Measurements from ENCODE around the gene EFCC1.

EFCC1 gene

DNA sequence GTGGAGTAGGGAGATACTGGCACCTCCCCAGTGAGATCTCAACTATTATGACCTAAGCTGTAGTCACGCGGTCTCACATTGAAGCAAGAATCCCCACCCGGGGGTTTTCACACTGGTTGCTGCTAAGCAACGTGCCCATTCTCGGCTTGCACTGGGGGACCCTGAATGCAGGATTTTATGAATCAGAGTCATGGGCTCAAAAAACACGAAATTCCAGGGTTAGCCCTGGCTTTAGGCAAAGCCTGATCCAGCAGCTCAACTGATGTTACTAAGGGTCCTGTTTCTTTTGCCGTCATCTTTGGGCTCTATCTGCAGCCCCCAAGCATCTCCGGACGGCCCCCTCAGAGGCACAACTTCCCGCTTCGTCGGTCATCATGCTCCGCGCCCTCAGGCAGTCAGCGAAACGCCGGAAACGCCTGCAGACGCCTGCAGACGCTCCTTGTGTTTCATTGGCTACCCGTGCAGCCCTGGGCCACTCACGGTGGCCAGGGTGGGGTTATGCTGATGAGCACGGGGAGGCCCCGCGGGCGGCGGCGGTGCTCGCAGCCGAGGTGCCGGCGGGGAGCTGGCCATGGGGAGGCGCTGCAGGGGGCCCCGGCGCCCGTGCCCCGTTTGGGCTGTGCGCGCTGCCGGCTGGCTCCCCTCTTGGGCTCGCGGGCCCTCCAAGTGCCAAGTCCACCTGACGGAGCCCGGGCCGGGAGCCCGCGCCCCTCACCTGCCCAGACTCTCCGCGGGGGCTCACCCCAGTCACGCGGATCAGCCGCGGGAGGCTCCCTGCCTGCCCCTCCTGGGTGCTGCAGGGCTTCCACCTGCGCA, 25.8 kb downstream of the EFCC1 start:
- intact Hi-C loops (cut with DNase I): no loop called here
- peak; percentile 64 to 98 (median 82) for DNase-seq

DNA sequence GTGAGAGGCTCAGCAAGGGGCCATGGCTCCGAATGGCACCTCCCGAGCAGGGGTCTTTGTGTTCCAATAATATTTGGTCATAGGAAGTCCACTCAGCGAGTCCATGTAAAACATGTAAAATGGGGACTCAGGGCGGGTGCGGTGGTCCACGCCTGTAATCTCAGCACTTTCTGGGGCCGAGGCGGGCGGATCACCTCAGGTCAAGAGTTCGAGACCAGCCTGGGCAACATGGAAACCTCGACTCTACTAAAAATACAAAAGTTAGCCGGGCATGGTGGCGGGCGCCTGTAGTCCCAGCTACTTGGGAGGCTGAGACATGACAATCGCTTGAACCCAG, 26.4 kb downstream of the EFCC1 start:
- intact Hi-C loops (cut with DNase I): no loop called here
- DNase-seq: no peak

DNA sequence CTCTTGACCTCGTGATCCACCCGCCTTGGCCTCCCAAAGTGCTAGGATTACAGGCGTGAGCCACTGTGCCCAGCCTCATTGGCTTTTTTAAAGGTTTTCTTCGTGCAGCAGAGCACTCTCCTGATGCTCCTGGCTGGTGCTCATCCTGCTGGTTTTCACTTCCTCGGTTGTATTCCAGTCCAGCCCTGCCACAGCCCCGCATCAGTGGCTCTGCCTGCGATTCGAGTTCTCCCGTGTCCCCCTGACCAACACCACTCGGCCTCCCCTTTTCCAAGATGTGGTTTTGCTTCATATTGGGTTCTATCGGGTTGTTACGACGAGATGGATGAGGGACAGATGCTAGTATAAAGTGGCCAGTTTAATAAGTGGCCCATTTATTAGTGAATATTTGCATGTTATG, 27.8 kb downstream of the EFCC1 start:
- intact Hi-C loops (cut with DNase I): no loop called here
- peak in 1 of 10 donors; percentile 41 for DNase-seq

DNA sequence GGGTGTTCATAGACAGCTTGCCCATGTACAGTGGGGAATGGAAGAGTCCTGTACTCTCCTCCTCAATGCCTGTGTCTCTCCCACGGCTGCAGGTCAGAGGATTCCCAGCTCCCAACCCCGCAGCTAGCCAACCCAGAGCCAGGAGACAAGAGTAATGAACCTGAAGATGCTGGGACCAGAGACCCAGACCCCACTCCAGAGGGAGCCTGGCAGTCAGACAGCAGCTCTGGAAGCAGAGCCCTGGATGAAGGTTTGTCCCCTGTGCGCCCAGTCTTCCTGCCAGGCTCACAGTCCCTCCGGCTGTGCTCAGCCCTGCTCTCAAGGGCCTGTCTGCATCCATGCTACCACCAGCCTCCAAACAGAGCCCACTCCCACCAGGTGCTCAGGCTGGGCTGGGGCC, 29.5 kb downstream of the EFCC1 start:
- DNase-seq: peak in 1 of 10 donors; percentile 41
- intact Hi-C loops (cut with DNase I): no loop called here

DNA sequence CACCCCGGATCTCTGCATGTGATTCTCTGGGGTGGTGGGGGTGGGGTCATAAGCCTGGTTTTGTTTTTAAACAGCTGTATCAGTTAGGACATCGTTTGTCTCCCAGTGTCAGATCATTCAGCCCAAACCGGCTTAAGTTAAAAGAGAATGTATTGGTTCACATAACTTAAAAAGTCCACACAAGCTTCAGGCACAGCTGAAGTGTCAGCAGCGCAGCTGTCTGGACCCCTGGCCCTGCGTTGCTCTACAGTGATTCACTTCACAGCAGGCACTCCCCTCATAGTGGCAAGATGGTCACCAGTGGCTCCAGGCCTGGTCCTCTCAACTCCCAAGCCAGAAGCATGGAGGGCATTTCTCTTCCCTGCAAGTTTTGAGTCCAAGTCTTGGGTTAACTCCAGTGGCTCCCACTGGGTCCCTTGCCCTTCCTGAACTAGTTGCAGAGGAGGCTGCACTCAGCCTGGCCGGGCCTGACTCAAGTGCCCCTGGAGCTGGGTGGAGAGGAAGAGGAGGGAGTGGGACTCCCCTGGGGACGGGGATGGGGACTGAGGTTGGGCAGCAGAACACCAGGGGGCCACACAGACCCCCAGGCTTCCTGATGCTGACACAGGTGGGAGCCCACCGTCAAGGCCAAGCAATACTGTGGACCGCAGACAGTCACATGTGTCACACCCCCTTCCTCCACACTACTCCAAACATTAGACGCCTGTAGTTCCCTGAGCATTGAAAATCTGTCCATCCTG, 30.5 kb downstream of the EFCC1 start:
- intact Hi-C loops (cut with DNase I): no loop called here

DNA sequence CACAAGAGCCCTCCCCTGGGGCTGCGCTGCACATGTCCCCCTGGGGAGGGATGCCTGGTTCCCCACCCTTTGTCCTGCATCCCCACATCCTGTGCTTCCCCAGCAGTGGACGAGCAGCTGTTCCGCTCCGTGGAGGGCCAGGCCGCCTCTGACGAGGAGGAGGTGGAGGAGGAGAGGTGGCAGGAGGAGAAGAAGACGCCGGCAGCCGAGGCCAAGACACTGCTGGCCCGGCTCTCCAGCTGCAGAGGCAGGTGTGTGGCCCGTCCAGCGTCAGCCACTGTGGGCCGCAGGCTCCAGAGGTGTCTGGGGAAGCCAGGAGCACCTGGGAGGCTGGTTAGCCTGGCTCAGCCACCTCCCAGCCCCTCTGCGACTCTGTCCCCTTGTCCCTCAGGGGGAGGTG, 31.6 kb downstream of the EFCC1 start:
- DNase-seq: peak in 1 of 10 donors; percentile 68
- intact Hi-C loops (cut with DNase I): no loop called here

More for the DNA sequence above, 30.5 kb downstream of the EFCC1 start:
- DNase-seq: peak in 1 of 10 donors; percentile 55

DNA sequence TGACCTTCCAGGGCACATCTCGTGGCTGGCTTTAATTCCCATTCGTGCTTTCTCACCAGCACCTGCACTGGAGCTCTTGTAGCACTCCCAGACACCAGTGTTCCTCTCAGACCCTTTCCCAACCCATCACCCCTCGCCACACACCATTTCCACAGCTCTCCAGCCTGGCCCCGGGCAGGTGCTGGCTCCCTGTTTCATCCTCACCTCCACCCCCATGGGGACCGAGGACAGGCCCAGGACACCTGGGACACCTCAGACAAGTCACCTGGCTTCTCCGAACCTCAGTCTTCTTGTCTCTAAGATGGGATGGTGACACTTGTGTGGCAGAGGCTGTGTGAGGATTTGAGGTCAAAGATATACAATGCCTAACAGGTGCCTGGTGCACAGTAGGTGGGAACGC, 32.0 kb downstream of the EFCC1 start:
- intact Hi-C loops (cut with DNase I): no loop called here

DNA sequence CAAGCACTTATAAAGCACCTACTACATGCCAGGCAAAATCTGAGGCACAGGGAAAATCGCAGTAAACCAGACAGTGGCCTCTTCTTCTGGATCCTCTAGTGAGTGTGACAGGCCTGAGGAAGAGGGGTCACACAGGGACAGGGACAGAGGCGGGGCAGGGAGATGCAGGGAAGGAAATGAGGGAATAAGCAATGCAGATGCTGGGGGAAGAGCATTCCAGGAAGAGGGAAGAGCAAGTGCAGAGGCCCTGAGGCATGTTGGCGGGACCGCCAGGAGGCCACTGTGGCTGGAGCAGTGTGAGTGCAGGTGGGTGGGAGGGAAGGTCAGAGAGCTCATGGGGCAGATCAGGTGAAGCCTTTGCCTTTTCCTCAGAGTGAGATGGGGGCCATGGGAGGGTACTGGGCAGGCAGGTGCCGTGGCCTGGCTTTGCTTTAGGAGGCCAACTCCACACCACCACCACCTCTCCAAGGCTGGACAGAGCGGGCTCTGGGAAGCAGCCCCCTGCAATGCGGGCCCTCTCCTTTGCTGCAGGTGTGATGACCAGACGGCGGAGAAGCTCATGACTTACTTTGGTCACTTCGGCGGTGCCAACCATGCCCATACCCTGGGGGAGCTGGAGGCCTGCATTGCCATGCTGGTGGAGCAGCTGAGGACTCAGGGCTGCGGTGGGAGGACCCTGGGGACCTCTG, 32.7 kb downstream of the EFCC1 start:
- peak in 1 of 10 donors; percentile 78 for DNase-seq
- intact Hi-C loops (cut with DNase I): no loop called here

More for the DNA sequence above, 32.0 kb downstream of the EFCC1 start:
- peak in 1 of 10 donors; percentile 63 for DNase-seq

DNA sequence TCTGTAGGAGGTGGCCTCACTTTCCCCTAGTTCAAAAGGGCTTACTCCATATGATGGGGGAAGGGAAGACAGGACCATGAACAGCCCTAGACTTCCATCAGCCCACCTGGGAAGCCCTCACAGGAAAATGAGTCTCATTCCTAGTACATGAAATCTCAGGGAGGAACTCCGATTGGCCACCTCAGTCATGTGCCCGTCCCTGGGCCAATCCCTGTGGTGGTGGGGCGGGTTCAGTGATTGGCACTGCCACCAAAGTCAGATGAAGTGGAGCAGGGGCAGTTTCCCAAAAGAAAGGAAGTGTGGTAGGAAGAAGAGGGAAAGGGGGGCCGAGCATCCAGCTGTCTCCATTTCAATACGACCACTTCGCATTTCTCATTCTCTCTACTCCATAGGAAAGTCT, 33.5 kb downstream of the EFCC1 start:
- peak in 1 of 10 donors; percentile 73 for DNase-seq
- intact Hi-C loops (cut with DNase I): no loop called here

DNA sequence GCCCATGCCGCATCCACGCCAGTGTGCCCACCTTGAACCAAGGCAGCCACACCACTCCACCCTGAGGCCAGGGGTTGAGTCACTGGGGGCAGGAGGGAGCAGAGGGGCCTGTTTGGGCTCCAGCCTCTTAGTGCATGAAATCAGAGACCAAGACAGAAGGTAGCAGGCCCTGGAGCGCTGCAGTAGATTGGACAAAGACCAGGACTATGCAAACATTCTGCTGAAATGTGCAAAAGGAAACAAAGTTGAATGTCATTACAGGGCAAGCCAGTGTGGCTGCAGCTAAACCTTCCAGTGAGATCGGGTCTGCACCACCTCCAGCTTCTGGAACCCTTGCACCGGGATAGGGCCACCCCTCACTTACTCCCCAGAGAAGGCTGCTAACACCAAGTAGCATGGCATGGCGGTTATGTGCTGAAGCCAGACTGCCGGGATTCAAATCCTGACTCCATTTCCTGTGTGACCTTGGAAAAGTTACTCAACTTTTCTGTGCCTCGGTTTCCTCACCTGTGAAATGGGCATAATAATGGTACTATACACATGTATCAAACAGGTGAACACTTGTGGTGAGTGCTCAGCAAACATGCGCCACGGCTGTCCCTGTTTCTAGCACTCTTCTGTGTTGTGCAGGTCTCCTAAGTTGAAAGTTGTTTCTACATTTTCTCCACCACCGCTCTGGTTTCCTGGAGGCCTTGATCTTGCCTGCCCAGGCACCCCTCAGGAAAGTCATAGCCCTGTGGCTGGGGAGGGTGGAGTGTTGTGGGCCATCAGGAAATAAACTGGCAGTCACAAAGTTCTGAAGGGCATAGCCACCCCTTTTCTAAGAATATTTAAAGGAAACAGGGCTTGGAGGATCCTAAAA, 34.5 kb downstream of the EFCC1 start:
- intact Hi-C loops (cut with DNase I): no loop called here
- DNase-seq: peak in 1 of 10 donors; percentile 50

DNA sequence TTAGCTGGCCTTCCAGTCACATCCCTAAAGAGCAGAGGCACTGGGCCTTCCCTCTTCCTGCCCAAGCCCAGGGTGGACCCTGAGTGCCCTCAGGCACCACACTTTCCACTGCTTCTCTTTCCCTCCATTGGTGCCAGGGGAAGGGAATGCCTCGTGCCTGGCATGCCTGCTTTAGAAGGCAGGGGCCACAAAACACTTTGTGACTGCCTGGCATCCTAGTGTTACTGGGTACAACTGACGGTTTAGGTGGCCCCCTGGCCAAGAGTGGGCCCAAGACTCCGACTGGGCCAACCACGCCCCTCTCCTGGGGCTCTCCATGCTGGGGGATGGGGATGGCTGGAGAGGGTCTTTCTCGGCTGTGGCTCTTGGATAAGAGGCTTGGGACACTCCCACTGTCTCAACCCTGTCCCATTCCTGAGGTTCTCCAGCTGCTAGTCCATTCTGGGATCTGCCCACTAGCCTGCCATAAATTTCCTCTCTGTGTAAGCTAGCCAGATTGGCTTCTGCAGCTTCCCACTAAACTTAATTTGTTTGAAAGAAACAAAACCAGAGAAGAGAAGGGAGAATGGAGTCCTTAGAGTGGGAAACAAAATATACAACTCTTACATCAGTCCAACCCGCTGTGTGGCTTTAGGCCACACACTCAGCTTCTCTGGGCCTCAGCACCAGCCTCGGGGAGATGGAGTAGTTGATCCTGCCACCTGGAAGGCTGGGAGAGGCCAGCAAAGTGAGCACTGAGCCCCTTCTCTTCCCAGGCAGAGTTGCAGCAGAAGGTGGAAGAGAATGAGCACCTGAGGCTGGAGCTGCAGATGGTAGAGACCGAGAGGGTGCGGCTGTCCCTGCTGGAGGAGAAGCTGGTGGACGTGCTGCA, 35.4 kb downstream of the EFCC1 start:
- intact Hi-C loops (cut with DNase I): no loop called here
- DNase-seq: peak in 1 of 10 donors; percentile 72

DNA sequence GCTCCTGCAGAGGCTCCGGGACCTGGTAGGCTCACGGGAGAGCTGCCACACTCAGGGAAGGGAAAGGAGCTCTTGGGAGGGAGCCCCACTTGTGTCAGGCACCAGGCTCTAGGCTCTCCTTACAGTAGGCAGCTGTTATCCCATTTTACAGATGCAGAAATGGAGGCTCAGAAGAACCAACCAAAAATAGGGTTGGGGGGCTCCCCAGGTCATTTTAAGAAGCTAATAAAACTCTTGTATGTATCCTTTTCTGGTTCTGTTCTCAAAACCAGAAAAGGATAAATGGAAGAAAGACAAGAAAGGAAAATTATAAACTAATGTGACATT, 36.0 kb downstream of the EFCC1 start:
- intact Hi-C loops (cut with DNase I): no loop called here
- DNase-seq: no peak

DNA sequence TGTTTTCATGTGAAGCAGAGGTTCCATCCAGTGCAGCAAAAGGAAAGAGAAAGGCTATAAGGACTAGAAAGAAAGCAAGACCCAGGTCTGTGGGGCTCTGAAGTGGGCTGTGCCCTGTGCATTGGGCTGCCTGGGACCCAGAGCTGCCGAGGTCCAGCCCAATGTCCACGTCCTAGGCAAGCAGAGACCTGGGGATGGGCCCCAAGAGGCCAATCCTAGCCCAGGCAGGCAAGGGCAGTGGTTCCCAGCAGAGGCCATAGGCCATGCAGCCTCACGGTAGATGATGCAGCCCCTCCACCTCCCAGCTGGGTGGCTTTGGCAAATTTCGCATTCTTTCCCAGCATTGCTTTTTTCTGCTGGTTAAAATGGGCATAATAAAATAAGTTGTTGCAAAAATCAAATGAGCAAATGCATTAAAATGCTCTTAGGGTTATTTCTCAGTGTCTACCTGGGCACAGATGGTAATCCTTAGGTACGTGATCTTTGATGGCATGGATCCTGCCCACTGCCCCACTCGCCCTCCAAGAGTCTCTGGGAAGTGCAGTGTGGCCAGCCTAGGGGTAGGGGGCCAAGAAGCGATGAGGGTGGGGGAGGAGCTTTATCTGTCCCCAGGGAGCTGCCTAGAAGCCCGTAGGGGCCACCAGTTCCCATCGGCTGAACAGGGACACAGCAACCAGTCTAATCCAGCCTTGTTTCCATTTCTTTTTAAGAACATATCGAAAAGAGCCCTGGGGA, 37.2 kb downstream of the EFCC1 start:
- no peak for DNase-seq
- intact Hi-C loops (cut with DNase I): no loop called here

DNA sequence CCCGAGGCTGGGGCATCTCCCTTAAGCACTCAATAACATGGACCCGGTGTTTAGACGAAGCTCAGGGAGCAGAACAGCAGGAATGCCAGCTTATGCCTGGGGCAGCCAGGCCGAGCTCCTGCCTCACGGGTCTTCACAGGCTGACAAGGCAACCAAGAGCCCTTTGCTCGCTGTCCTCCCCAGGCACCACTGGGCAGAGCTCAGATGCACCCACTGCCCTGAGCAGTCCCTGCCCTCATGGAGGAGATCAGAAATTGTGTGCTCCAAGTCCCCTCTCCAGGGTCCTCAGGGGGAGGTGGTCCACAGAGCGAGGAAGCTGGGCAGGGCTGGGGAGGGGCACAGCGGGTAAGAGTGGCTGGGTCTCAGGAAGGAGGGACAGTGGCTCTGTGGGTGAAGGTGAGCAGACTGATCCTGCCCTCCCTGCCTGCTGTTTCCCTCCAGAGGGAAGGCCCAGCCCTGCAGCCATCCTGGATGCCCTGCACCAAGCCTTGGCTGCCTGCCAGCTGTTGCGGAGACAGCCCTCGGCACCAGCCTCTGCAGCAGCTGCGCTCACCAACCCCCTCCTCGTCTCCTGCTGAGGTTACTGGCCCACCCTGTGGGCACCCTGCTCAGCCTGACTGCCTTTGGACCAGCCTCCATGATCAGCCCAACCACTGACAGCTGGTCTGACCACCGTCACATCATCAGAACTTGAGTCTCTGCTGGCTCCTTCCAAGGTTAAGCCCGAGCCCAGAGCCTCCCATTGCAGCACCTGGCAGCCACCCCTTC, 38.4 kb downstream of the EFCC1 start:
- peak in 2 of 10 donors; percentile 32 to 53 for DNase-seq
- intact Hi-C loops (cut with DNase I): no loop called here

DNA sequence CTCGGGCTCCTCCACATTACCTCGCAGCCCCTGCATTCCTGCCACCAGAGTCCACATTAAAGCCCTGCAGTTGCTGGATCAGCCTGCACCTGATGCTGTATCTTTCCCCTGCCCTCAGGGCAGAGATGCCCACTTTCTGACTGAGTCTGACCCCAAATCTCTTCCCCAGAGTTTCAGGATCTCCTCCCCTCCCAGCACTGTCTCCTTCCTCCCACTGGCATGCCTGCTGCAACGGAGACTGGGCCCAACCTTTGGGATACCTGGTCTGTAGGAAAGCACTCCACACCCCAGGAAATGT, 38.9 kb downstream of the EFCC1 start:
- no peak for DNase-seq
- intact Hi-C loops (cut with DNase I): no loop called here

DNA sequence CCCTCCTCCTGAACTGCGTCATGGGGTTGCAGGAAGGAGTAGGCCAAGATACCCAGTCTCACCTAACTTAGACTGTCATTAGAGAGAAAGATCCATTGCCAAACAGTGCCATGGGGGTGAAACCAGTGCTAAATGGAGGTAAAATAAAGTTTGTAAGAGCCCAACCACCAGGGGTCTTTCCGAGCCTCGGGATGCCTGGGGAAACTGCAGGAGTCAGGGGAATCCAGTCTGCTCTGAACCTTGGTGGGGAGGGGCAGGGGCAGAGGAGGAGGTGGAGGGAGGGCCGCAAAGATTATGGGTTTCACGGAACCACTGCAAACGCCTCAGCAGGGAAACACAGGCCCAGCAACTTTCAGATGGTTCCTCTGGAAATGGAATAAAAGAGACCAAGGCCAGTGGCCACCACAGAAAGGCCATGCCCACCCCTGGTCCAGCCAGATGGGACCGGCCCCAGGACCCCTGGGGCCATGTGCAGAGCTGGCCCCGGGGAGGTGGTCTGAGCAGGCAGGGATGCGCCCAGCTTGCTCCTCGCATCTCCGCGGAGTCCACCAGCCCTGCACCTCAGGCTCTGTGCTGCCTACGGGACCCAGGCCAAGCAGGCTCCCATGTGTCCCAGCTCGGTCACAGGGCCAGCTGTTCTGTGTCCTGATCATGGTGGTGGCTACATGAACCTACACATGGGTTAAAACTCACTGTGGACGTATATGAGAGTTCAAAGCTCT, 39.6 kb downstream of the EFCC1 start:
- intact Hi-C loops (cut with DNase I): no loop called here
- DNase-seq: no peak

DNA sequence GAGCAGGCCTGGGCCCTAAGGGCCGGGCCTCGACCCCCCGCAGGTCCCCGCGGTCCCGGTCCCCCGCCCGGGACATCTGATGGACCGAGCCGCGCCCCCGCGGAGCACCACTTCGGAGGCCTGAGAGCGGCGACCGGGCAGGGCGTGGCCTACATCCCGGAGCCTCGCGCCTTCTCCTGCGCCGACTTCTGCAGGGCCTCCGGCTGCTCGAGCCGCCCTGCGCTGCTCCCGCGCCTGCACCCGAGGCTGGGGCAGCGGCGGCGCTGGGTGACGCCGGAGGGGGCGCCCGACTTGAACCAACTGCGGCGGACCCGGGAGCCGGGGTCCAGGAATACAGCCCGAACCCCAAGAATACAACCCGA, 44.6 kb downstream of the EFCC1 start:
- intact Hi-C loops (cut with DNase I): no loop called here
- peak in 1 of 10 donors; percentile 62 for DNase-seq
